H1 (cell line): ENCODE measurements around the gene PLN. TPM values are rescaled to one million over a fixed set of nuclear protein-coding genes. Genes with fewer than 3 reads are reported as not detected.

Source experiments
- polyA plus RNA-seq, 7 experiments: library from polyadenylated mRNA; depleted of rRNA in 3 of 7; stranded (reverse) in 5 of 7; unstranded in 2 of 7; fragments of >200 nt in 5 of 7; fragments of 200-250 nt in 2 of 7; gene quantifications; 1 replicate in 5 of 7; 2 replicates in 1 of 7; 4 replicates in 1 of 7; pipeline versions ENCODE4 v1.2.1 to v1.2.3, GENCODE V29; 2011 to 2013; ENCODE audit warnings: missing spikeins in 2 of 7, mixed read lengths in 2 of 7
- total RNA-seq: library from RNA; stranded (reverse); fragmentation: NEBNext Ultra II Directional; extraction: Animal tissue kit (Norgen Biotek cat#: 25700); gene quantifications from 2 replicates; pipeline ENCODE4 v1.2.1, GENCODE V29; 2021
- TF ChIP-seq, protein P1 (sequence below): fragments of 300-600 bp; sonication (generic); IDR thresholded peaks from 2 replicates; pipeline ENCODE4 v1.7.1; 2012; ENCODE audit warnings: low read length, moderate library complexity, mild to moderate bottlenecking, inconsistent platforms; ENCODE audit not compliant: insufficient replicate concordance

PLN gene
- total and polyA plus RNA-seq, 2 of the 8 experiments (the other 6 are each of a cell fraction or from before 2014, with no cell fraction given): not detected

DNA sequence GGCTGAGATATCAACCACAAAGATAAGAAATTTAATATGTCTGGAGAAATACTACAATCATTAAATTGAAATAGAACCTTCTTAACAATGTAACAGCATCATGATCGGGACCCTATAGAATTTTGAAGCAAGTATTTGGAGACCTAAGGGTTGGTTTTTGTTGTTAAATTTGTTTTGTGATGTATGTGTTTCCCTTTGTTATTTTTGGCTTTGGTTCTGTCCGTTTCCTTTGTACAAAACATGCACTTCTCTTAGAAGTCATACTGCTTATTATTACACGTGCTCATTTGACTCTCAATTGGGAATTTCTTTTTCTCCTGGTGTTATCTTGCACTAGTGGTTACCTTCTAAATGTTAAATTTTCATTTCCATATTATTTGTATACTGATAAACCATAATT, 4.0 kb upstream of the PLN start (continued):
- TF ChIP-seq, protein P1, sequence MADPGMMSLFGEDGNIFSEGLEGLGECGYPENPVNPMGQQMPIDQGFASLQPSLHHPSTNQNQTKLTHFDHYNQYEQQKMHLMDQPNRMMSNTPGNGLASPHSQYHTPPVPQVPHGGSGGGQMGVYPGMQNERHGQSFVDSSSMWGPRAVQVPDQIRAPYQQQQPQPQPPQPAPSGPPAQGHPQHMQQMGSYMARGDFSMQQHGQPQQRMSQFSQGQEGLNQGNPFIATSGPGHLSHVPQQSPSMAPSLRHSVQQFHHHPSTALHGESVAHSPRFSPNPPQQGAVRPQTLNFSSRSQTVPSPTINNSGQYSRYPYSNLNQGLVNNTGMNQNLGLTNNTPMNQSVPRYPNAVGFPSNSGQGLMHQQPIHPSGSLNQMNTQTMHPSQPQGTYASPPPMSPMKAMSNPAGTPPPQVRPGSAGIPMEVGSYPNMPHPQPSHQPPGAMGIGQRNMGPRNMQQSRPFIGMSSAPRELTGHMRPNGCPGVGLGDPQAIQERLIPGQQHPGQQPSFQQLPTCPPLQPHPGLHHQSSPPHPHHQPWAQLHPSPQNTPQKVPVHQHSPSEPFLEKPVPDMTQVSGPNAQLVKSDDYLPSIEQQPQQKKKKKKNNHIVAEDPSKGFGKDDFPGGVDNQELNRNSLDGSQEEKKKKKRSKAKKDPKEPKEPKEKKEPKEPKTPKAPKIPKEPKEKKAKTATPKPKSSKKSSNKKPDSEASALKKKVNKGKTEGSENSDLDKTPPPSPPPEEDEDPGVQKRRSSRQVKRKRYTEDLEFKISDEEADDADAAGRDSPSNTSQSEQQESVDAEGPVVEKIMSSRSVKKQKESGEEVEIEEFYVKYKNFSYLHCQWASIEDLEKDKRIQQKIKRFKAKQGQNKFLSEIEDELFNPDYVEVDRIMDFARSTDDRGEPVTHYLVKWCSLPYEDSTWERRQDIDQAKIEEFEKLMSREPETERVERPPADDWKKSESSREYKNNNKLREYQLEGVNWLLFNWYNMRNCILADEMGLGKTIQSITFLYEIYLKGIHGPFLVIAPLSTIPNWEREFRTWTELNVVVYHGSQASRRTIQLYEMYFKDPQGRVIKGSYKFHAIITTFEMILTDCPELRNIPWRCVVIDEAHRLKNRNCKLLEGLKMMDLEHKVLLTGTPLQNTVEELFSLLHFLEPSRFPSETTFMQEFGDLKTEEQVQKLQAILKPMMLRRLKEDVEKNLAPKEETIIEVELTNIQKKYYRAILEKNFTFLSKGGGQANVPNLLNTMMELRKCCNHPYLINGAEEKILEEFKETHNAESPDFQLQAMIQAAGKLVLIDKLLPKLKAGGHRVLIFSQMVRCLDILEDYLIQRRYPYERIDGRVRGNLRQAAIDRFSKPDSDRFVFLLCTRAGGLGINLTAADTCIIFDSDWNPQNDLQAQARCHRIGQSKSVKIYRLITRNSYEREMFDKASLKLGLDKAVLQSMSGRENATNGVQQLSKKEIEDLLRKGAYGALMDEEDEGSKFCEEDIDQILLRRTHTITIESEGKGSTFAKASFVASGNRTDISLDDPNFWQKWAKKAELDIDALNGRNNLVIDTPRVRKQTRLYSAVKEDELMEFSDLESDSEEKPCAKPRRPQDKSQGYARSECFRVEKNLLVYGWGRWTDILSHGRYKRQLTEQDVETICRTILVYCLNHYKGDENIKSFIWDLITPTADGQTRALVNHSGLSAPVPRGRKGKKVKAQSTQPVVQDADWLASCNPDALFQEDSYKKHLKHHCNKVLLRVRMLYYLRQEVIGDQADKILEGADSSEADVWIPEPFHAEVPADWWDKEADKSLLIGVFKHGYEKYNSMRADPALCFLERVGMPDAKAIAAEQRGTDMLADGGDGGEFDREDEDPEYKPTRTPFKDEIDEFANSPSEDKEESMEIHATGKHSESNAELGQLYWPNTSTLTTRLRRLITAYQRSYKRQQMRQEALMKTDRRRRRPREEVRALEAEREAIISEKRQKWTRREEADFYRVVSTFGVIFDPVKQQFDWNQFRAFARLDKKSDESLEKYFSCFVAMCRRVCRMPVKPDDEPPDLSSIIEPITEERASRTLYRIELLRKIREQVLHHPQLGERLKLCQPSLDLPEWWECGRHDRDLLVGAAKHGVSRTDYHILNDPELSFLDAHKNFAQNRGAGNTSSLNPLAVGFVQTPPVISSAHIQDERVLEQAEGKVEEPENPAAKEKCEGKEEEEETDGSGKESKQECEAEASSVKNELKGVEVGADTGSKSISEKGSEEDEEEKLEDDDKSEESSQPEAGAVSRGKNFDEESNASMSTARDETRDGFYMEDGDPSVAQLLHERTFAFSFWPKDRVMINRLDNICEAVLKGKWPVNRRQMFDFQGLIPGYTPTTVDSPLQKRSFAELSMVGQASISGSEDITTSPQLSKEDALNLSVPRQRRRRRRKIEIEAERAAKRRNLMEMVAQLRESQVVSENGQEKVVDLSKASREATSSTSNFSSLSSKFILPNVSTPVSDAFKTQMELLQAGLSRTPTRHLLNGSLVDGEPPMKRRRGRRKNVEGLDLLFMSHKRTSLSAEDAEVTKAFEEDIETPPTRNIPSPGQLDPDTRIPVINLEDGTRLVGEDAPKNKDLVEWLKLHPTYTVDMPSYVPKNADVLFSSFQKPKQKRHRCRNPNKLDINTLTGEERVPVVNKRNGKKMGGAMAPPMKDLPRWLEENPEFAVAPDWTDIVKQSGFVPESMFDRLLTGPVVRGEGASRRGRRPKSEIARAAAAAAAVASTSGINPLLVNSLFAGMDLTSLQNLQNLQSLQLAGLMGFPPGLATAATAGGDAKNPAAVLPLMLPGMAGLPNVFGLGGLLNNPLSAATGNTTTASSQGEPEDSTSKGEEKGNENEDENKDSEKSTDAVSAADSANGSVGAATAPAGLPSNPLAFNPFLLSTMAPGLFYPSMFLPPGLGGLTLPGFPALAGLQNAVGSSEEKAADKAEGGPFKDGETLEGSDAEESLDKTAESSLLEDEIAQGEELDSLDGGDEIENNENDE: no peak
